LNCaP clone FGC (cell line): ENCODE results near the gene MRC1.

Experiments used
- DNase-seq: peaks from one replicate; pipeline ENCODE4 v3.0.0-alpha.2; 2011; ENCODE audit warnings: low read depth
- H3K4me3 ChIP-seq: 2 replicates; pipeline ENCODE4 v1.5.1; 2011; ENCODE audit warnings: mild to moderate bottlenecking, low read depth, low read length, control low read depth
- TF ChIP-seq, protein P1 (sequence below): IDR thresholded peaks from 2 replicates; pipeline ENCODE4 v1.5.1; 2012; ENCODE audit warnings: mild to moderate bottlenecking; ENCODE audit not compliant: control insufficient read depth, insufficient read depth; ENCODE audit errors: extremely low read depth

The MRC1 gene

DNA sequence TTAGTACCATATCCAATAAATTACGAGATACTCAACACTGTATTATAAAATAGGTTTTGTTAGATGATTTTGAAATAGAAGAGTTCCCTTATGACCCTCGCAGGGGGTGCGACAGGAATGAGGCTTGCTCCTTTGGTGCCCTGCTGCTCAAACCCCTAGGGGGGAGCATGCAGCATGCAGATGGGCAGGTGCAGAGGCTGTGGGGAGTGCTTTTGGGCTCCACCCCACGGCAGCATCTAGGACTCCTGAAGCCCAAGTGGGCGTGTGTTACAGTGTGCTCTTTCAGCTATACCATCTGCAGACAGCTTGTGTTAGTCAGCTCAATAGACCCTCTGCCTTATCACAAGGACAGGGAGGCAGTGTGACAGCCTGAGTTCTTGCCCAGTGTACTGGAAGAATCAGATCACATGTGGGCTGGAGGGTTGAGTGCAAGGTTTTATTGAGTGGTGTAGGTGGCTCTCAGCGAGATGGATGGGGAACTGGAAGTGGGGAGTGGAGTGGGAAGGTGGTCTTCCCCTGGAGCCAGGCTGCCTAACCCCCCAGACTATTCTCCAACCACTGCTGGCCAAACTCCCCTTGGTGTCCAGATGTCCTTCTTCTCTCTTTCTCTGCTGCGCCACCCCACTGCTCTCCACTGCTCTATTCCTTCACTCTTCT, 3.1 kb upstream of the MRC1 start:
- no peak overlapping the region for H3K4me3 ChIP-seq
- DNase-seq, result no peak
- TF ChIP-seq, protein P1, sequence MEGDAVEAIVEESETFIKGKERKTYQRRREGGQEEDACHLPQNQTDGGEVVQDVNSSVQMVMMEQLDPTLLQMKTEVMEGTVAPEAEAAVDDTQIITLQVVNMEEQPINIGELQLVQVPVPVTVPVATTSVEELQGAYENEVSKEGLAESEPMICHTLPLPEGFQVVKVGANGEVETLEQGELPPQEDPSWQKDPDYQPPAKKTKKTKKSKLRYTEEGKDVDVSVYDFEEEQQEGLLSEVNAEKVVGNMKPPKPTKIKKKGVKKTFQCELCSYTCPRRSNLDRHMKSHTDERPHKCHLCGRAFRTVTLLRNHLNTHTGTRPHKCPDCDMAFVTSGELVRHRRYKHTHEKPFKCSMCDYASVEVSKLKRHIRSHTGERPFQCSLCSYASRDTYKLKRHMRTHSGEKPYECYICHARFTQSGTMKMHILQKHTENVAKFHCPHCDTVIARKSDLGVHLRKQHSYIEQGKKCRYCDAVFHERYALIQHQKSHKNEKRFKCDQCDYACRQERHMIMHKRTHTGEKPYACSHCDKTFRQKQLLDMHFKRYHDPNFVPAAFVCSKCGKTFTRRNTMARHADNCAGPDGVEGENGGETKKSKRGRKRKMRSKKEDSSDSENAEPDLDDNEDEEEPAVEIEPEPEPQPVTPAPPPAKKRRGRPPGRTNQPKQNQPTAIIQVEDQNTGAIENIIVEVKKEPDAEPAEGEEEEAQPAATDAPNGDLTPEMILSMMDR, result 0 out of 2 replicates have a peak, but pooled peaks have one; percentile 21

GRCh38 chr10:17811146-17811865, 2.2 kb downstream of the MRC1 start:
- TF ChIP-seq, protein P1, result no peak
- H3K4me3 ChIP-seq, result no peak overlapping the region
- no peak for DNase-seq

DNA sequence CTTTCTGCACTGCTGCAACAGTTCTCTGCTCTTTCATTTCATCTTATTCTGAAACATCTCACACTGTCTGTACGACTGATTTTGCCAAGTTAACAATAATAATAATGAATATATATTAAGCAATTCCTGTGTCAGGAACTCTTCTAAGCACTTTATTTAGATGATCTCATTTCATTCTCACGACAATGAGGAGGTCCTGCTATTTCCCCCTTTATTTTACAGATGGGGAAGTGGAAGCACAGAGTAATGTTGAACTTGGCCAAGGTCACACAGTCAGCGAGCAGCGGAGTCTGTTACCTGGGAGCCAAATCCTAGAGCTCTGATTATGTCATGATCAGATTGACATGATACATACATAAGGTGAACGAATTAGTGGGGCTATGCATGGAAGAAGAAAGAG, 5.8 kb downstream of the MRC1 start:
- TF ChIP-seq, protein P1, result no peak
- no peak overlapping the region for H3K4me3 ChIP-seq
- no peak for DNase-seq

GRCh38 chr10:17816199-17816598, 7.1 kb downstream of the MRC1 start:
- no peak for DNase-seq
- TF ChIP-seq, protein P1, result no peak
- no peak overlapping the region for H3K4me3 ChIP-seq

DNA sequence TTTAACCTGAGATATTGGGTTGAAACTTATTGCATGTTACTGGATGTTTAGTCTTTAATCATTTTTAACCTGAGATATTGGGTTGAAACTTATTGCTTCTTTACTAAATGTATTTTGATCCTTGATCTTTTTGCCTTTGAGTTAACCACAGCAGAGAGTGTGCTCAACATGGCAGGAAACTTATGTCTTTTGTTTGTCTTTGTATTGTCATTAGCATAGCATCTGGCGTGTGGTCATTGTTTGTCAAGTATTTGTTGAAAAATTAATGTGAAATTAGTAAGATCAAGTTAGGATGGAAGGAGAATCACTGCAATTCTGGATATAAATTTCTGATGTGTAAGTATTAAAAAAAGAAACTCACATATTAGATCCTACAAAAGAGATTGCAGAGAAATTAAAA, 8.2 kb downstream of the MRC1 start:
- no peak for DNase-seq
- no peak overlapping the region for H3K4me3 ChIP-seq
- TF ChIP-seq, protein P1, result no peak

DNA sequence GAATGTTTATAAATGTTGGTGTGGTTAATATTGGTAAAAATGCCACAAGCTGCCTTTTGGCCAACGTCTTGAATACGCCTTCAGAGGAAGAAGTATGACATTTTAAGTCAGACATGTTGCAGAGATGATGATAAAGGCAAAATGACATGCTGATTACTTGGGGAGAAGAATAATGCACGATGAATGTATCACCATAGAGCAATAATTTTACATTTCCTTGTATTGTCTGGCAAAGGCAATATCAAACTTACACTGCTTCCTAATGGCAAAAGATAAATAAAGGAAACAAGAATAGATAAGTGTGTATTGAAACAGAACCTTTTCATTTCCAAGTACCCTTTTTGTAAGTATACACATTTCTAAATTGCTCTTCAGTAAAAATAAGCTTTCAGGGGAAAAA, 8.6 kb downstream of the MRC1 start:
- H3K4me3 ChIP-seq, result no peak overlapping the region
- DNase-seq, result no peak
- TF ChIP-seq, protein P1, result no peak
